Activated naive CD4-positive, alpha-beta T cell (primary cell): ENCODE measurements around the gene VSTM2L.

Experiments
- DNase-seq, 4 experiments: peaks; one replicate each; lab custom pipeline; 2025; lab: John Stamatoyannopoulos, UW

VSTM2L gene

DNA sequence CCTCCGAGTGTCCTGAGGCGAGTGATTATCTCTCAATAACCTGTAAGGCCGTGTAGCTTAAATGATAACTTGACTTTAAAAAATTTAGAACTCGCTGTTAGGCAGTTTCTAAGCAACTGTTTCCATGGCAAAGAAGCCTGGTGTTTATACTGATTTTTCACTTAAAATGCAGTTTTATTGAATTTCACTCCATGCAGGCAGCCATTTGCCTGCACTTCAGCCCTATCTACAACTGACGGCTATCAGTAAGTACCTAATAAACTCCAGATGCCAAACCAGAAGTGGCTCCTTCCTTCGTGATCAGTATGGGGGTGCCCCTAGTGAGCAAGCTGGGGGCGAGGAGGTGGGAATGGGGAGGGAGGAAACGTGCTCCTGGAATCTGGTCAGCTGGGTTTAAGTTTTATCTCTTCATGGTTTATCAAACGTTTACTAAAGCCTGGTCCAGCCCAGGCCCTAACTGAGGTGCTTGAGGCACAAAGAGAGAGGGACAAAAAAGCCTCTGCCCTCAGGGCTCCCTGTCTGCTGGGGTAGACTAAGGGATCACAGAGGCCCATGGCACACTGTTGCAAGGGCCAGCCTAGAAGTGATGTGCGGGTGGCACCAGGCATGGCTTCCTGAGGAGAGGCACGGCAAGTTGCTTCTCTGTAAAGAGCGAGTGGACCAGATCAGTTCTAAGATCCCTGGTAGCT lies 84.8 kb downstream of the VSTM2L start:
- DNase-seq, result no peak

DNA sequence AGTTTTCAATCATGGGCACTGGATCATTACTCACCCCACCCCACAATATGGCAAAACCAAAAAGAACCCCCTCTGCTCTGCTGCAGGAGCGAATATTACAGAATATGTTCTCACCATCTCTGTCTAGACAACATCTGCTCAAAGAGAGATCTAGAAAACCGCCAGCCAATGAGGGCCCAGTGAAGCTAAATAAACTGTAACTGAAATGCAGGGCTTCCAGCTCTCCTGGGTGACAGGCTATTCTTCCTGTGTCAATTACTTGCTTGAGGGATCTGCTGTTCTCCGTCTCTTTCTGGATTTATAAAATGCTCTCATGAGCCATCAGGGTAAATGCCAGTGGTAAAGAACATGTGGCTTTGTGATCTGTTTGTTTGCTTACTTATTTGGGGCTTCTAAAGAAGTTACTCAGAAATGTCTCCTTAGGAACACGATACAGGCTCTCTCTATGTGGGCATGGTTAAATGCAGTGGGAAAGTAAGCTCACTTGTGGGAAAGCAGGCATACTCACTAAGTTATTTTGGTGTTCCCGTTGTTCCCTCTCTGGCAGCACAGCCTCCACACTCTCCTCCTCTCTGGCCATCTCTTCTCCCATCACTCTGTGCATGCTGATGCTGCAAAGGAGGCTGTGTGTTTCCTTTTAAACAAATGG lies 85.5 kb downstream of the VSTM2L start:
- no peak for DNase-seq

DNA sequence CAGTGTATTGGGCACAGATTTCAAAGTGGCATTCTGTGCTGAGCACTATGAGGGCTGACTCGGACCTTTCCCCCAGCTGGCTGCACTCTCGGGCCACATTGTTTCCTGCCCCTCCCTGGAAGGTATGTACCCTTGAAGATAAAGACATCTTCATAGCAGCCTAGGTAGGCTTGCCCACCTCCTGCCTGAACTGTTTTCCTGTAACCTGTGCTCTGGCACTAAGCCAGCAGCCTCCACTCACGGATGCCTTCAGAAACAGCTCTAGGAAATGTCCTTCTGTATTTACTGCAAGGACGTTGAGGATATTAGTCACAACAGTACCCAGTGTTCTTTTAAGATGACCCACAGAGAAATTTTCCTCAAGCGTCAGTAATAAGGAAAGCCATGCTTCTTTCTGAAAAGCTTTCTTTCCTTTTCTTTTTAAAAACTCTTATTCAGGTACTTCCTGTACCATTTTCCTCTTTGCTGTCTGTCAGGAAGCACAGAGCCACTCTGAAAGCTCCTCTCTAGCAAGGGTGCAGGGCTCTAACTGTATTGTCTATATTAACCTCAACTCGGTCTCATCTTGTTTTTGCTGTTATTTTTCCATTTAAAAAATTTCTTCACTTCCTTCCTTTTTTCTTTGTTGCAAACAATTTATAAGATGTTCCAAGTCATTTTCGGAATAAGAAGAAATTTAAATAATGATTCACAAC lies 86.8 kb downstream of the VSTM2L start:
- DNase-seq, result no peak

DNA sequence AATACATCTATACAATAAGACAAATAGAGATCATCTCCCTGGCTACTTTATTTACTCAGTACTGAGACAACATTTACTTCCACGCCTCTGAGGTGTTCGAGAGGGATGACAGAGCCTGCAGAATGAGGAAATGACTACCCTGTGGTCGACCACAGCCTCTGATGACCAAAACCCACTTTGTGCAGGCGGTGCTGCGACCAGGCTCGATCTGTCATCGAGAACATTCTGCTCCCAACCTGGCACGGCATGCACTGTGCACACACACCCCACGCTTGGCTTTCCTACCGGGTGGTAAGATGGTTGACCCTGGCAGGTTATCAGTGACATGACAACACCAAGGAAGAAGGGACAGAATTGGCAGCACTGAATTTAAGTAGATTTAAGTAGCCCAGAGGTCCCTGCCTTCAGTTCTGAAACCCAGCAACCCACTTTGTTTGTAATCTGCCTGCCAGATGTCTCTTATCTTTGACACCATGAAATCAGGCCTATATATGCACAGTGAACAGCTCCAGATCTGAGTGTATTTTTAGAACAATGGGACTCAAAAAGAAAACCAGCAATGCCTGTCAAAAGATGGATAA lies 87.7 kb downstream of the VSTM2L start:
- no peak for DNase-seq

DNA sequence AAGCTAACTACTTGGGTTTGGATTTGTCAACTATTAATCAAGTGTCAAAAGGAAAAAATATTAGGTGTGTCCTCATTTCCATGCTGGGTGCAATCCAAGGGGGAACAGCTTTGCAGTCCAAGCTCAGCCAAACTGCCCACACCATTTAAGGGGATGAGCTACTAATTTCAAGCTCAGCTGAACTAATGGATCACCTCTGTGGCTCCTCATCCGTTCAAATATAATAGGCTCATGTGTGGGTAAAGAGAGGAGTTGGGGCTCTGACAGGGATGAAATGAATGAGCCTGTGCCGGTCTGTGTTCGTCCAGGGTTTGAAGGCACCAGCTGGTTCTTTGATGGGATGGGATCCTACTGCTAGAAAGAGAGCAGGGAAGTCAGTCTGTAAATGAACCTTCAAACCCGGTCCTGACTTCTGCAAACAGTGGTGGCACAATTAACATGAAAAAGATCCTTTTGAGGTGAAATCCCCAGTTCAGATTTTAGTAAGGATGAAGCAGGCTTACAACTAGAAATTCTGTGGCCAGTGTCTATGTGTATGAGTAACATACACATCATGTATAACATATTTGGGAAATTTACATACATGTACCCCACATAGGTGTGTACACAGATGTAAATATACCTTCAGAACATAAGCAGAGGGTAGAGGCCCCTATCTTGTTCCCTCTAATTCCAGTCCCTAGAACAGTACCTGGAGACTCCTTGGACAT lies 88.4 kb downstream of the VSTM2L start:
- DNase-seq, result no peak

DNA sequence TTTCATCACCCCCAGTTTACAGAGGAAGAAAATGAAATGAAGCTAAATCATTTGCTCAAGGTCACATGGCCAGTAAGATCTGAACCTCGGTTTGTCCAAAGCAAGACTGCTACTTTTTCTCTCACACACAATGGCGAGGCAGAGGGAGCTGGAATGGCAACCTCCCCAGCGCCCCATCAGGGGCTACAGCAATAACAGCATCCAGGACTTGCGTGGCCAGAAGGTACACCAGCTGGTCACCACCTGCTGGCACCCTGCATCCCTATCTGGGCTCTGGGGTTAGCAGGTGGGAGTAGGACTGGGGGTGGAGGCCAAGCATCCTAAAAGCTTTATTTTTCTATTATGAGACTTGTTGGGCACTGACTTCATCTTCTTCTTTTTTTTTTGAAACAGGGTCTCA lies 89.0 kb downstream of the VSTM2L start:
- DNase-seq, result no peak

DNA sequence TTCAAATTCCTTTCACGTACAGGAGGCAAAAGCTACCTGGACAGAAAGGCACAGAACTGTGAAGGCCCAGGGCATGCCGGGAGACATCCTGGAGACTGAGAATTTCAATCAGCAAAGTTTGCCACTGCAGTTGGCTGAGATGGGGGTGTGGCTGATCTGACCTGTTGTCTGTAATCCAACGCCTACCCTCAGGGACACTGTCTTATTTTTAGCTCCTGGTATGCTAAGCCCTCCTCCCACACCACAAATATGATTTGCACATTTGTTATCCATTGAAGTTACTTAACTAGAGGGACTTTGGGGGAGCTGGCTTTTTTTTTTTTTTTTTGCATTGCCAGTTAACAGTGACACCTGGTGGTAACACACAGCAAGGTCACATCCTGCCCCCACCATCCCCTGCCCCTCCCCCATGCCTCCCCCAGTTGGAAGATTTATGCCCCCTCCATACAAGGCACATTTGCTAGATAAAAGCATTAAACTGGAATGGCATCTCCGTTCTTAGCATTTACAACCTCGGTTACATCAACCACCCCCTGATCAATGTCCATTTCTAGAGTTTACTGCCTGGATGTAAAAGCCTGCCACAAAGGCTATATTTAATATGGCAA lies 90.0 kb downstream of the VSTM2L start:
- DNase-seq, result no peak

DNA sequence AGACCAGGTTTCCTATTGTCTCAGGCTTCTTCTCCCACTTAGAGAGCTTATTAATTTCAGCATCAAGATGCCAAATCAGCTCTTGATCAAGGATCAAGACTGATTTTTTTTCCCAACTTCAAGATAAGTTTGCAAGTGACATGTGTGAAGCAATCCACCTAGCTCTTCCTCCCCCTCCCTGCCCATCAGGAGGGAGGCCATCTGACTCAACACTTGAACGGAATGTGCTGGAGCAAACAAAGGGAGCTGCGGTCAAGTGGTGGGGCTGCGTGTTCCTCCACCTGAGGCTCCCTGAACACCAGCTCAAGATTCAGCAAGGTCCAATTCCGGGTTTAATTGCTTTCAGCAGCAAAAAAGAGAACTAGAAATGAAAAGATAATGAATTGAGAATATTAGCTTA lies 91.6 kb downstream of the VSTM2L start:
- no peak for DNase-seq
